HG02973 (cell line): ENCODE results near the gene CLUH.

Source experiments
- ATAC-seq: cut with Tn5 transposase; IDR thresholded peaks from one replicate; pipeline ENCODE4 v1.9.1; 2021; ENCODE audit warnings: moderate library complexity; ENCODE audit not compliant: unreplicated experiment

Gene CLUH

GRCh38 chr17:2718150-2718938 is 6.8 kb upstream of the CLUH start:
- ATAC-seq: no peak

- no peak for ATAC-seq
Observed at GRCh38 chr17:2716649-2717048, 5.1 kb upstream of the CLUH start.

GRCh38 chr17:2713881-2714280 is 2.3 kb upstream of the CLUH start:
- ATAC-seq: no peak

GRCh38 chr17:2712300-2713043 is 908 bp upstream of the CLUH start:
- ATAC-seq: no peak

GRCh38 chr17:2710803-2711607 is 559 bp downstream of the CLUH start:
- no peak for ATAC-seq

GRCh38 chr17:2710071-2710802 is 1.3 kb downstream of the CLUH start:
- no peak for ATAC-seq

GRCh38 chr17:2709183-2709661 is 2.3 kb downstream of the CLUH start:
- ATAC-seq: no peak

- ATAC-seq: no peak
Observed at GRCh38 chr17:2708585-2709182, 2.9 kb downstream of the CLUH start.

- no peak for ATAC-seq
Observed at GRCh38 chr17:2707721-2708584, 3.6 kb downstream of the CLUH start.

GRCh38 chr17:2706911-2707510 is 4.6 kb downstream of the CLUH start:
- ATAC-seq: no peak

GRCh38 chr17:2705888-2706795 is 5.4 kb downstream of the CLUH start:
- no peak for ATAC-seq

GRCh38 chr17:2705263-2705662 is 6.3 kb downstream of the CLUH start:
- no peak for ATAC-seq

- ATAC-seq: no peak
Observed at GRCh38 chr17:2704890-2705248, 6.7 kb downstream of the CLUH start.

- no peak for ATAC-seq
Observed at GRCh38 chr17:2704031-2704889, 7.3 kb downstream of the CLUH start.

GRCh38 chr17:2703606-2704005 is 8.0 kb downstream of the CLUH start:
- no peak for ATAC-seq

GRCh38 chr17:2703181-2703580 is 8.4 kb downstream of the CLUH start:
- no peak for ATAC-seq
